MM.1S (cell line): ENCODE results near the gene CDON.

Experiments
- CTCF ChIP-seq: fragments of 300-600 bp; sonication (generic); IDR thresholded peaks from 2 replicates; pipeline ENCODE4 v1.5.1; 2016; ENCODE audit warnings: antibody characterized with exemption, low read length, mixed read lengths
- EZH2 ChIP-seq: fragments of 300-600 bp; sonication (generic); optimal IDR thresholded peaks from 2 replicates; pipeline ENCODE3; 2017; ENCODE audit warnings: low read depth, mild to moderate bottlenecking, antibody characterized with exemption, low read length, mixed read lengths
- EZH2phosphoT487 ChIP-seq: fragments of 300-600 bp; sonication (generic); IDR thresholded peaks from 2 replicates; pipeline ENCODE4 v1.6.1; 2018; ENCODE audit warnings: antibody characterized with exemption, low read length

DNA sequence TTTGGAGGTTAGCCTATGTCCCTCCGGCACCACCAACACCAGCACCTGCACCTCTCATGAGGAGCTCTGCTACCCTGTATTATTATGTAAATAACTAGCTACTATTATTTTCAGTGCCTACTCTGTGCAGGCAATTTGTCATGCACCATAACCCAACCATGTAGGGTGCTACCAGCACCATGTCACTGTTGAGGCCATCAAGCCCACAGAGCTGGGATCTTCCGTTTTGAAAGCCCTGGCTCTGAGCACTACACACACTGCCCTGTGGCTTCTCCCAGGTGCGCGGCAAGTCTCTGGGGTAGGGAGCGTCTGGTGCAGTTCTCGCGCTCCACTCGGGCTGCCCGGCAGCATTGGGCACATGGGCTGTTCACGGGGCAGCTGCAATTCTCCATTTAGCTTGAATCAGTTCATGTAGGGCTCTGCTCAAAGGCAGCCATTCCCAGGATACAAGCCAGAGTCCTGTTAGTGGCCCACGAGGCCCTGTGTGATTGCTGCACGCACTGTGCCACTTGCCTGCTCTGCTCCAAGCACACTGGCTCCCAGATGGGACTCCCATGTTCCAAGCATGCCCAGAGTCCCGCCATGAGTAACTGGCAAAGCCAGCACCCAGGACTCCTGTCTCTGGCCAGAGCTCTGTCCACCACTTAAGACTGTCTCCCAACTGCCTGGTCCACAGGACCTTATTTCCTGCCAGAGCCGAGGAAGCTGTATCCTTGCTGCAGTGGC lies 42.5 kb upstream of the CDON start:
- TF ChIP-seq CTCF (no peak), EZH2 (no peak), EZH2phosphoT487 (no peak)
